Measurements from ENCODE around the gene HNRNPAB.
"Not testable (repeated sequence)": the region's sequence is repeated elsewhere in the genome, so short reads cannot be mapped to it uniquely, and the experiment has no call there.

Gene HNRNPAB

DNA sequence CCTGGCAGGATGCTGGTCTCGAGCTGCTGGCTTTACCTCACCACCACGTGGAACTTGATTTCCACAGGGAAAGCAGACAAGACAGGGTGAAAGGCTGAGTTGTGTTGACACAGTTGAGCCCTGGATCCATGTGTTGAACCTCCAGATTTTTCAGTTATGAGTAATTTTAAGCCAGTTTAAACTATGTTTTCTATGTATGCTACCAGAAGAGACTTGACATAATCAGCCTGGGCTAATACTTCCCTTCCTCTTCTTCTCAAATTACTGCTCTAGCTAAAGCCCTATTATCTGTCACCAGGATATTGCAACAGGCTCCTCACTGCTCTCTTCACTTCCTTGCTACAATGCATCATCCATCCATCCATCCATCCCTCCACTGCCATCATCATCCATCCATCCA lies 40.2 kb downstream of the HNRNPAB start:
- no peak for DNase-seq (ENCODE audit: low read depth in 2 of 2)

DNA sequence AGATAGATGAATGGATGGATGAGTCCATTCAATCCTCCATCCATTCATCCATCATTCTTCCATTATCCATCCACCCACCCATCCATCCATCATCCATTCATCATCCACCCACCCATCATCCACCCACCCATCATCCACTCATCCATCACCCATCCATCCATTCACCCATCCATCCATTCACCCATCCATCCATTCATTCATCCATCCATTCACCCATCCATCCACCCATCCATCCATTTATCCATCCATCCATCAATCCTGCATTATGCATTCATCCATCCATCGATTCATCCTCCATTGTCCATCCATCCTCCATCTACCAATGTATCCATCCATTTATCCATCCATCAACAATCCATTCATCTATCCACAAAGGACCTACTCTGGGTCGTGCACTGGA lies 41.1 kb downstream of the HNRNPAB start:
- no peak for DNase-seq (ENCODE audit: low read depth in 2 of 2)

DNA sequence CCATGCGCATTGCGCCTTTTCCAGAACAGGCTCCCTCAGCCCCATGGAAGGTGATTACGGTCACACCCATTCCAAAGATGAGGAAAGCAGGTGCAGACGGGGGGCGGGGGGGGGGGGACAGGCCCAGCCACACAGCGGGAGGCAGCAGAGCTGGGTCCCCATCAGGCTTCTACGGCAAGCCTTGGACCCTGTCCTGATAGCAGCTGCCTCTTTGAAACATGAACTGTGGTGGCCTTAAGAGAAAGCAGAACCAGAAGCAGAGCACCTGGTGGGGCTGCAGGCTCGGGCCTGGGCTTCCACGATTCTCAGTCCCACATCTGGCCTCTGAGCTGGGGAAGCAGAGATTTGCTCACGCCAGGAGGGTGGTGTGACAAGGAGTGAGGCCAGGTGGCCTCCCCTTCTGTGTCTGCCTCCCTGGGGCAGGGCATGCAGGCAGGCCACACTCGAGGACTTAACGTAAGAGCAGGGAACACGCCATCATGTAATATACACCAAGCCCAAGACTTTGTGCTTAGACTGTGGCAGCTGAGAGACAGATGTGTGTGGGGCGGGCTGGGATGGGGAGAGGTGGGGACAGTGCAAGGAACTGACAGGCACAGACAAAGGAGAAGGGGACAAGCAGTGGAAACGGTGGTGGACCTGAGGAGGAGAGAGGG lies 42.4 kb downstream of the HNRNPAB start:
- DNase-seq (ENCODE audit: low read depth in 2 of 2), result no peak

DNA sequence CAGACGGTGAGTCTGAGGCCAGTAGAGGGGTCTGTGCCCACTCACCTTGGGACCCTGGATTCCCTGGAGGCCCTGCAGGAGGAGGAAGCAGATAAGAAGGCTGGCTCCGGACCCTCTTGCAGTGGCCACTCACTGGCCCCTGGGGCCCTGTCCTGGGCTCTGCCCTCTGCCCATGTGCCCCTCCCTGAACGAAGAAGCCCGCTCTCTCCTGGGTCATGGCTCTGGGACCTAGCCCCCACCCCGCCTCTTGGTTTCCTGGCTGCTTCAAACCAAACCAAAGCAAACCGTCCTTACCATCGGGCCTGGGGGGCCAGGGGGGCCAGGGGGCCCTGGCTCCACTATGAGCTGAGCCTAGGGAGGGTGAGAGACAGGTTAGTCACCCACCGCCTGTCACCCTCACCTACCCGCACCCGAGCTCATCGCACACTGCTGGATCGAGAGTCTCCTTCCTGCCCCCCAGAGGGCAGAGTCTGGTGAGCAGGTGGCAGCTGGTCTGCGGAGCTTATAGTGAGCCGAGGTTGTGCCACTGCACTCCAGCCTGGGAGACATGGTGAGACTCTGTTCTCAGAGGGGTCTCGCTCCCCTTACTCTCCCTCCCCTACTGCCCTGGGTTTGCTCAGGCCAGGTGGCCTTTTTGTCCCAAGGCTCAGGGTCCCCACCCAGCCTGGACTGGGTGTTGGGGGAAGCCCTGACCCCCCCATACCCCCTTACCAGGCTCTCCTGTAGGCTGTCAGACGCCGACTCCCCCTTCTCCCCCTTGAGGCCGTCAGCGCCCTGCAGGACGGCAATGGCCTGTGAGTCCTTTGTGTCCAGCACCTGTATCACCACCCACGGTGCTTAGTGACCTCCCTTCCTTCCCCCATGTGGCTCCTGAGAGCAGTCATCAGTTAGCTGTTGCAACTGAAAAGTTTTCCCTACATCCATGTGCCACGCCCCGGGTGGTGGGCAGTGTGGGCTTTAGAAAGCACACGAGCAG lies 43.4 kb downstream of the HNRNPAB start:
- DNase-seq (ENCODE audit: low read depth in 2 of 2), result no peak

DNA sequence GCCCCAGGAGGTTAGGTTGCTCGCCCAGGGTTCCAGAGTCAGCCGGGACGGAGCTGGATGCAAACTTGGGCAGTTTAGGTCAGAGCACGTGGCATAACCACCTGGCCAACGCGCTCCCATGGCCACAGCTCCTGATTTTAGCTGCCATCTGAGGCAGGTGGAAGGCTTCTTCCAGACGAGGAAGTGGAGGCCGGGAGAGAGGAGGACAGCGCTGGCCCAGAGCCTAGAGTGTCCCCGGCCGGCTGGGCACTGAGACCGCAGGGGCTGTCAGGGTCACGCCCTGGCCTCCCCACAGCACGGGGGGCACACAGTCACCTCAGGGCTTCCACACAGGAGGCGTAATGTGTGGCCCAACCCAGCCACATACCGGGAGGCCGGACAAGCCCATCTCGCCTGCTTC lies 44.4 kb downstream of the HNRNPAB start:
- DNase-seq (ENCODE audit: low read depth in 2 of 2), result no peak

DNA sequence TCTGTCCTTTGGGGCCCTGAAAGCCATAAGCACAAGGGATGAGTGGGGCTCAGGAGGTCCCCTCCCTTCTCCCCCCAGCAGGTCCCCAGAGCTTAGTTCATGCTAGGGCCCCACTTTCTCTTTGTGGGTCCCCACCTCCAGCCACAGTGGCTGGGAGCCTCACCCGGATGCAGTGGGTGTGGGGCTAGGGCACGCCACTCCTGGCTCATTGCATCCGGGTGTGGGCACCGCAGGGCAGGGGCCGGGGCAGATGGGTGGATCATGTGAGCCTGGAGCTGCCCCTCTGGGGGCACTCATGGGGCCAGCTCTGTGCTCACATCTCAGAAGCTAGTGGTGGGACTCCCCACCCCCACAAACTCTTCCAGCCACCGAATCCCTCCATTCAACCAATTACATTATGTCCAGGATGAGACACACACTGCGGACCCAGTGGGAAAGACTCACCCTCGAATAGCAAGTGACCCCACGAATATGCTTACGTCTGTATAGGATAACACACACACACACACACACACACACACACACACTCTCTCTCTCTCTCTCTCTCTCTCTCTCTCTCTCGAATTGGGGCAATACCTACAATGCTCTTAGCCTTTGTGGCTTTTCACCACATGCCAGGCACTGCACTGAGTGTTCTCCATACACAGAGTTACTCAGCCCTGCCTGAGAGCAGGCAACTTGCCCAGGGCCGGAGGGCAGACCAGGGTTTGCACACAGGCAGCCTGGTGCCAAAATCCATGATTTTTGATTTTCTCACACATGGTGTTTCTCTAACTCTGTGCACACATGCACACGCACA lies 45.1 kb downstream of the HNRNPAB start:
- no peak for DNase-seq (ENCODE audit: low read depth in 2 of 2)

DNA sequence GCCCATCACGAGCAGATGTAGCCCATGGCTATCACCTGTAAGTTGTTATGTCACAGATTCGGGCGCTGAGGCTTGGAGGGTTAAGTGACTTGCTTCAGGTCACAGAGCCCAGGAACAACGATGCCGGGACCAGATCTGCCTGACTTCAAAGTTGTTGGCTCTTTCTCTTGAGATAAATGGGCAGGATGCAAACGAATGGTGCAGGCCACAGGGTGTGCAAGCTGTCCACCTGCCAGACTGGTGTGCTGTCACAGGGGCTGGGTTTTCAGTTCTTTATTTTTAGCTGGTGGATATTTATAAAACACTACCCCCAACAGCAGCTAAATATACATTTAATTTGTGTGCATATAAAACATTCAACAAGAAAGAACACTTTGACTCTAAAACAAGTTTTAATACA lies 45.9 kb downstream of the HNRNPAB start:
- no peak for DNase-seq (ENCODE audit: low read depth in 2 of 2)

DNA sequence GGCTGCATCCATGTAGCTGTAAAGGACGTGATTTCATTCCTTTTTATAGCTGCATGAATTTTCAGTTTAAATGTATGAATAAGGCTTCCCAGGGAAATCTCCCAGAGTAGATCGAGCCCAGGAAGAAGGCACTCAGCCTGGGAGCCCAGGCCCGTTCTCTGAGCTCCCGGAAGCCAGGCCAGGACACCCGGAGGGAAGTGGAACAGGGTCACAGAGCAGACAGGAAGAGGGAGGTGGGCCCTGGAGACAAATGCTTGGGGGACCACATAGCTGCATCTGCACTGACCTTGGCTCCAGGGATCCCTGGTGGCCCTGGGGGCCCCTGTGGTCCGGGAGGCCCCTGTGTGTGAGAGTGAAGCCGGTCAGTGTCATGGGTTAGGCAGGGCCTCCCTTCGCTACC lies 47.9 kb downstream of the HNRNPAB start:
- no peak for DNase-seq (ENCODE audit: low read depth in 2 of 2)

DNA sequence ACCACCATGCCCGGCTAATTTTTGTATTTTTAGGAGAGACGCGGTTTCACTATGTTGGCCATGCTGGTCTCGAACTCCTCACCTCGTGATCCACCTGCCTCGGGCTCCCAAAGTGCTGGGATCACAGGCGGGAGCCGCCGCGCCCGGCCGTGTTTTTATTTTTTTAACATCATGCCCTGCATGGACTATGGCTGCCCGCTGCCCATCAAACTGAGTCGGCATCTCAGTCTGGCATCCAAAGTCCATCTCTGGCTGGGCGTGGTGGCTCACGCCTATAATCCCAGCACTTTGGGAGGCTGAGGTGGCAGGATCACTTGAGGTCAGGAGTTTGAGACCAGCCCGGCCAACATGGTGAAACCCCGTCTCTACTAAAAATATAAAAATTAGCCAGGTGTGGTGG lies 49.3 kb downstream of the HNRNPAB start:
- not testable (repeated sequence) for DNase-seq (ENCODE audit: low read depth in 2 of 2)

DNA sequence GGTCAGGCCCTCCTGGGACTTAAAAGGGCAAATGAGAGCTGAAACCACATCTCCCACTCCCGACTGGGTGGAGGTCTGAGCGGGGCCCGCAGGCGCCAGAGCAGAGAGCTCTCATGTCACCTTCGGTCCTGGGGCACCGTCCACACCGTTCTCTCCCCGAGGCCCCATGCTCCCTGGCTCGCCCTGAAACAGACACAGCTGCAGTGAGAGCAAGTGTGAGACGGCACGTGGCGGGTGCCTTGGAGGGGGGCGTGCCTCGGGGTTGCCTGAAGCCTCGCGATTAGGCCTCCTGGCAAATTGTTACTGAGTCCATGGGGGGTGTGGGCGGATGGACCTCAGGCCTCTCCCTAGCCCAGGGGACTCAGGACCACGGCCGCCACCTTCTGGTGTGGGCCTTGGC lies 52.4 kb downstream of the HNRNPAB start:
- DNase-seq (ENCODE audit: low read depth in 2 of 2), result no peak

DNA sequence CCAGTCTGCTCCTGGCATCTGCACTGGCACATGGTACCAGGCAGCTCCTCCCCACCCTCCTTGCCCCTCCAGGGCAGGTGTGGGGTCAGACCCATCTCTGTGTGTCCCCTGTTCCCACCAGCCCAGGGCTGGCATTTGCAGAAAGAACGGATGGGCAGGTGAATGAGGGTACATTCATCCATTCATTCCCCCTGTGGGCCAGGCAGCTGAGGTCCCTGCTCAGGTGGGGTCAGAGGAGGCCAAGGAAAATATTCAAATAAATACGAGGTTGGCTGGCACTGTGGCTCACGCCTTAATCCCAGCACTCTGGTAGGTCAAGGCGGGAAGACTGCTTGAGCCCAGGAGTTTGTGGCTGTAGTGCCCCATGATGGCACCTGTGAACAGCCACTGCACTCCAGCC lies 53.3 kb downstream of the HNRNPAB start:
- DNase-seq (ENCODE audit: low read depth in 2 of 2), result no peak

DNA sequence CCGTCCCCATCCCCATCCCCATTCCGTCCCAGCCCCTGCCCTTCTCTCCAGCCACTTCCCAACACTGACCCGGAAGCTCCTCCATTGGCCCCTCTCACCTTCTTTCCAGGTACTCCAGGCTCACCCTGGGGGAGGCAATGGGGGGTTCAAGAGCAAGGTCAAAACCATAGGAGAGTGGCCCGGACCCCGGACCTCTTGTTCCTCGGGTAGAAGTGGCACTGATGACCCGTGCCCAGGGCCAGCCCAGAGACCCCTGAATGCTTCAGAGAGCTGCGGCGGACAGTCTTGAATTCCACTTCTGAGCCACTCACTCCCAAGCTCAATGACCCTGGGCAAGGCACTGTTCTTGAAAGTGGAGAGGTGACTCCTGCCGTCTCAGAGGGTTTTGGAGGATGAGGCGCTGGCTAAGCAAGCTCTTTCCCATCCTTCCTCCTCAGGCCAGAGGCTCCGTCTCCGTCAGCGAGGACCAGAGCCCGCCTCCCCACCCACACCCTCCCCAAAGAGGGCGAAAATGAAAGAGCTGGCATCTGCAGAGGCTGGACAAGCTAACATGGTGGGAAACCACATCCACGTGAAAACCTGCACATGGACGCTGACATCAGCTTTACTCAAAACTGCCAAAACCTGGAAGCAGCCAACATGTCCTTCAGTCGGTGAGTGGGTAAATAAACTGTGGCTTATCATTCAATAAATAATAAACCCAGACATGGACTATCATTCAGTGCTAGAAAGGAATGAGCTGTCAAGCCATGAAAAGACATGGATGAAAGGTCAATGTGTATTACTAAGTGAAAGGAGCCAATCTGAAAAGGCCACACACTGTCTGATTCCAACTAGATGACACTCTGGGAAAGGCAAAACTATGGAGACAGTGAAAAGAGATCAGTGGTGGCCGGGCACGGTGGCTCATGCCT lies 55.5 kb downstream of the HNRNPAB start:
- DNase-seq (ENCODE audit: low read depth in 2 of 2), result no peak
